SK-N-SH (cell line): ENCODE data around the gene FSD1. TPM values are rescaled to one million over a fixed set of nuclear protein-coding genes. Genes with fewer than 3 reads are reported as not detected.

Experiments
- CTCF ChIA-PET: fragments of 300-600, 350-600 bp; formaldehyde crosslinking; extraction: SDS; loops from one replicate; lab custom pipeline; 2021; lab: Yijun Ruan, JAX
- POLR2A ChIA-PET: fragments of 350-600 bp; sonication (Branson Sonifier 250); formaldehyde crosslinking; extraction: SDS; loops from one replicate; lab custom pipeline; 2020; ENCODE audit warnings: antibody characterized with exemption, inconsistent platforms; lab: Yijun Ruan, JAX
- DNase-seq: peaks from one replicate; pipeline ENCODE4 v3.0.0; 2012
- H2AFZ ChIP-seq: fragments of 200-600 bp; sonication (generic); 2 replicates; pipeline ENCODE4 v1.8.1; 2016; ENCODE audit warnings: antibody characterized with exemption, mild to moderate bottlenecking, low read depth
- H3F3A ChIP-seq: fragments of 200-600 bp; sonication (generic); replicated peaks from 2 replicates; pipeline ENCODE3; 2016; ENCODE audit warnings: antibody characterized with exemption, mild to moderate bottlenecking; ENCODE audit not compliant: insufficient read depth
- H3K27ac ChIP-seq, 2 experiments: fragments of 200-500 bp in 1 of 2; fragments of 200-600 bp in 1 of 2; sonication (Bioruptor generic) in 1 of 2; sonication (generic), shearing (Covaris generic) in 1 of 2; 2 replicates each; pipeline versions ENCODE4 v1.5.1 to v1.6.1; 2014 to 2016; ENCODE audit warnings: low read depth in 2 of 2, inconsistent platforms in 1 of 2, low read length in 1 of 2, mild to moderate bottlenecking in 1 of 2, mixed read lengths in 1 of 2
- H3K27me3 ChIP-seq: fragments of 200-600 bp; sonication (generic), shearing (Covaris generic); 2 replicates; pipeline ENCODE4 v1.6.1; 2016; ENCODE audit warnings: mixed run types; ENCODE audit not compliant: insufficient read depth
- H3K36me3 ChIP-seq, 2 experiments: fragments of 200-500 bp in 1 of 2; fragments of 200-600 bp in 1 of 2; sonication (Bioruptor generic) in 1 of 2; sonication (generic) in 1 of 2; replicated peaks in 1 of 2; 2 replicates each; pipeline versions ENCODE3 to v1.5.1; 2014 to 2016; ENCODE audit warnings: low read length in 1 of 2, mild to moderate bottlenecking in 1 of 2; ENCODE audit not compliant: insufficient read depth in 2 of 2, control insufficient read depth in 1 of 2
- H3K4me1 ChIP-seq, 2 experiments: fragments of 200-500 bp in 1 of 2; fragments of 200-600 bp in 1 of 2; sonication (Bioruptor generic) in 1 of 2; sonication (generic), shearing (Covaris generic) in 1 of 2; 2 replicates each; pipeline versions ENCODE4 v1.5.1 to v1.6.1; 2014 to 2016; ENCODE audit warnings: low read depth in 1 of 2, low read length in 1 of 2, mixed run types in 1 of 2; ENCODE audit not compliant: insufficient read depth in 2 of 2, control insufficient read depth in 1 of 2
- H3K4me2 ChIP-seq: fragments of 200-600 bp; sonication (generic), shearing (Covaris generic); 2 replicates; pipeline ENCODE4 v1.6.1; 2017; ENCODE audit warnings: mixed run types
- H3K4me3 ChIP-seq, 2 experiments: fragments of 200-500 bp in 1 of 2; fragments of 200-600 bp in 1 of 2; sonication (Bioruptor generic) in 1 of 2; sonication (generic), shearing (Covaris generic) in 1 of 2; 2 replicates each; pipeline versions ENCODE4 v1.5.1 to v1.8.1; 2014 to 2016; ENCODE audit warnings: low read depth in 2 of 2, inconsistent platforms in 1 of 2, low read length in 1 of 2, mild to moderate bottlenecking in 1 of 2, mixed read lengths in 1 of 2, moderate library complexity in 1 of 2
- H3K79me2 ChIP-seq: fragments of 200-600 bp; sonication (generic); 2 replicates; pipeline ENCODE4 v1.8.1; 2017; ENCODE audit warnings: mild to moderate bottlenecking; ENCODE audit not compliant: insufficient read depth
- H3K9ac ChIP-seq: fragments of 200-600 bp; sonication (generic); 2 replicates; pipeline ENCODE4 v1.6.1; 2017; ENCODE audit warnings: mixed run types
- H3K9me2 ChIP-seq: fragments of 200-600 bp; sonication (generic); 2 replicates; pipeline ENCODE4 v1.6.1; 2017; ENCODE audit warnings: mixed run types
- H3K9me3 ChIP-seq: fragments of 200-600 bp; sonication (generic); 2 replicates; pipeline ENCODE4 v1.6.1; 2017; ENCODE audit warnings: mixed run types, mild to moderate bottlenecking, moderate library complexity
- H4K20me1 ChIP-seq: fragments of 200-600 bp; sonication (generic); 2 replicates; pipeline ENCODE4 v1.6.1; 2017; ENCODE audit warnings: mild to moderate bottlenecking, mixed run types; ENCODE audit not compliant: insufficient read depth
- EZH2phosphoT487 ChIP-seq: fragments of 200-600 bp; sonication (generic); IDR thresholded peaks from 2 replicates; pipeline ENCODE4 v1.6.1; 2017; ENCODE audit warnings: low read depth, mixed run types, mild to moderate bottlenecking, antibody characterized with exemption, moderate library complexity, borderline replicate concordance
- MEF2A ChIP-seq: IDR thresholded peaks from 2 replicates; pipeline ENCODE4 v1.4.0; 2012; ENCODE audit warnings: low read depth, borderline replicate concordance
- MXI1 ChIP-seq: IDR thresholded peaks from 2 replicates; pipeline ENCODE4 v1.6.1; 2012; ENCODE audit warnings: mild to moderate bottlenecking, low read depth, low read length, improper control_type of control experiment
- RAD21 ChIP-seq: IDR thresholded peaks from 2 replicates; pipeline ENCODE4 v1.6.1; 2012; ENCODE audit warnings: mild to moderate bottlenecking, low read length
- RFX5 ChIP-seq: IDR thresholded peaks from 2 replicates; pipeline ENCODE4 v1.6.1; 2012; ENCODE audit warnings: mild to moderate bottlenecking, improper control_type of control experiment, low read length
- SIN3A ChIP-seq: IDR thresholded peaks from 2 replicates; pipeline ENCODE4 v1.6.1; 2012; ENCODE audit warnings: low read depth, mild to moderate bottlenecking, low read length, moderate library complexity, borderline replicate concordance
- SMC3 ChIP-seq: IDR thresholded peaks from 2 replicates; pipeline ENCODE4 v1.6.1; 2012; ENCODE audit warnings: low read depth, low read length, improper control_type of control experiment
- TAF1 ChIP-seq: IDR thresholded peaks from 2 replicates; pipeline ENCODE4 v1.6.1; 2012; ENCODE audit warnings: low read depth, mild to moderate bottlenecking, low read length, moderate library complexity, borderline replicate concordance
- TEAD4 ChIP-seq: IDR thresholded peaks from 2 replicates; pipeline ENCODE4 v1.4.0; 2012; ENCODE audit warnings: mild to moderate bottlenecking, borderline replicate concordance; ENCODE audit not compliant: insufficient read depth
- YY1 ChIP-seq: IDR thresholded peaks from 2 replicates; pipeline ENCODE4 v1.4.0; 2012; ENCODE audit warnings: low read depth, mild to moderate bottlenecking
- WGBS: methylation state at CpG from one replicate; pipeline ENCODE4 v1.1.6; 2017; ENCODE audit warnings: low lambda C conversion rate; 5-methylcytosine and 5-hydroxymethylcytosine counted together
- polyA plus RNA-seq, 3 experiments: library from polyadenylated mRNA; depleted of rRNA; stranded (reverse); fragments of >200 nt; gene quantifications; 2 replicates each; pipeline ENCODE4 v1.2.3, GENCODE V29; 2012
- TF ChIP-seq, protein P1 (sequence below): IDR thresholded peaks from 2 replicates; pipeline ENCODE4 v1.6.1; 2012; ENCODE audit warnings: mild to moderate bottlenecking, low read depth, low read length, moderate library complexity
- TF ChIP-seq, protein P2 (sequence below): IDR thresholded peaks from 2 replicates; pipeline ENCODE4 v1.4.0; 2012; ENCODE audit warnings: low read depth, borderline replicate concordance
- TF ChIP-seq, protein P3 (sequence below): IDR thresholded peaks from 2 replicates; pipeline ENCODE4; 2012
- TF ChIP-seq, protein P4 (sequence below): fragments of 150-350 bp; IDR thresholded peaks from 2 replicates; pipeline ENCODE4 v1.6.1; 2016; ENCODE audit warnings: mild to moderate bottlenecking, low read depth, low read length
- TF ChIP-seq, protein P5 (sequence below): IDR thresholded peaks from 2 replicates; pipeline ENCODE4 v1.4.0; 2012; ENCODE audit warnings: low read depth

Gene FSD1
- polyA plus RNA-seq, 1 of the 3 experiments (the other 2 are of a cell fraction), result 49.0 TPM

DNA sequence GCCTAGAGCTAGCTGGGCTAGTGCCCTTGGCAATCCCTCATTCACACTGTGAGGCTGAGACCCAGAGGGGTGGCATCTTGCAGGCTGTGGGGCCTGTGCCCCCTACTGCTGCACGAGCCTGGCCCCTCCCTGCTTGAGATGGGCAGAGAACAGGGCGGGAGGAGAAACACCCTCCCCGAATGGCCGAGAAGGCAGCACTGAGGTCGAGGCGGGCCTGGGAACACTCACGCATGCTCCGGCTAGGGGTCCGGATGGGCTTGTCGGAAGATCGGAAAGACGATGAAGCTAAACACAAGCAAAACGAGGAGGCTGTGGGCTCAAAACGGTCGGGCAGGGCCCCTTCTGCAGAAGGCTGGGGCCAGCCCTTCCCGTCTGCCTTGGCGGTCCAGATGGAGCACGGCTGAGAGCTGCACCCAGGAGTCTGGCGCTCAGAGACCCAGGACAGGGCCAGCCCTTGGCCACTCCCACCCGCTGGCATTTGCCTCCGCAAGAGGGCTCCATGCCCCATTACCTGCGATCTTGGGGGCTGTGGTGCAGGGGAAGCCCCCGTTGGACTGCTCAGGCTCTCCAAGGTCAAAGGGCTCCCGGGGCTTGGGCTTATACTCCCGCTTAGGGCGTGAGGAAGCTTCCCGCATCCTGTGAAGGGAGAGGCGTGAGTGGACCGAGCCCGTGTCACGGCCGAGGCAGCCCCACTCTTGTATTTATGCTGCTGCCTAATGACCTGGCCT, 57.9 kb downstream of the FSD1 start:
- Histone ChIP-seq H3K36me3 (peaks cover 0 to 61% of the 10 kb centered on the region in 2 experiments), H3K27ac (no peak overlapping the region; a peak in 1 of 4 replicates)
- TF ChIP-seq EZH2phosphoT487 (no peak), TEAD4 (no peak), TAF1 (no peak), SIN3A (no peak), RFX5 (no peak), MXI1 (no peak), YY1 (no peak), RAD21 (no peak), SMC3 (no peak), MEF2A (no peak)
- TF ChIP-seq, protein P1, sequence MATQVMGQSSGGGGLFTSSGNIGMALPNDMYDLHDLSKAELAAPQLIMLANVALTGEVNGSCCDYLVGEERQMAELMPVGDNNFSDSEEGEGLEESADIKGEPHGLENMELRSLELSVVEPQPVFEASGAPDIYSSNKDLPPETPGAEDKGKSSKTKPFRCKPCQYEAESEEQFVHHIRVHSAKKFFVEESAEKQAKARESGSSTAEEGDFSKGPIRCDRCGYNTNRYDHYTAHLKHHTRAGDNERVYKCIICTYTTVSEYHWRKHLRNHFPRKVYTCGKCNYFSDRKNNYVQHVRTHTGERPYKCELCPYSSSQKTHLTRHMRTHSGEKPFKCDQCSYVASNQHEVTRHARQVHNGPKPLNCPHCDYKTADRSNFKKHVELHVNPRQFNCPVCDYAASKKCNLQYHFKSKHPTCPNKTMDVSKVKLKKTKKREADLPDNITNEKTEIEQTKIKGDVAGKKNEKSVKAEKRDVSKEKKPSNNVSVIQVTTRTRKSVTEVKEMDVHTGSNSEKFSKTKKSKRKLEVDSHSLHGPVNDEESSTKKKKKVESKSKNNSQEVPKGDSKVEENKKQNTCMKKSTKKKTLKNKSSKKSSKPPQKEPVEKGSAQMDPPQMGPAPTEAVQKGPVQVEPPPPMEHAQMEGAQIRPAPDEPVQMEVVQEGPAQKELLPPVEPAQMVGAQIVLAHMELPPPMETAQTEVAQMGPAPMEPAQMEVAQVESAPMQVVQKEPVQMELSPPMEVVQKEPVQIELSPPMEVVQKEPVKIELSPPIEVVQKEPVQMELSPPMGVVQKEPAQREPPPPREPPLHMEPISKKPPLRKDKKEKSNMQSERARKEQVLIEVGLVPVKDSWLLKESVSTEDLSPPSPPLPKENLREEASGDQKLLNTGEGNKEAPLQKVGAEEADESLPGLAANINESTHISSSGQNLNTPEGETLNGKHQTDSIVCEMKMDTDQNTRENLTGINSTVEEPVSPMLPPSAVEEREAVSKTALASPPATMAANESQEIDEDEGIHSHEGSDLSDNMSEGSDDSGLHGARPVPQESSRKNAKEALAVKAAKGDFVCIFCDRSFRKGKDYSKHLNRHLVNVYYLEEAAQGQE, result no peak
- TF ChIP-seq, protein P2, sequence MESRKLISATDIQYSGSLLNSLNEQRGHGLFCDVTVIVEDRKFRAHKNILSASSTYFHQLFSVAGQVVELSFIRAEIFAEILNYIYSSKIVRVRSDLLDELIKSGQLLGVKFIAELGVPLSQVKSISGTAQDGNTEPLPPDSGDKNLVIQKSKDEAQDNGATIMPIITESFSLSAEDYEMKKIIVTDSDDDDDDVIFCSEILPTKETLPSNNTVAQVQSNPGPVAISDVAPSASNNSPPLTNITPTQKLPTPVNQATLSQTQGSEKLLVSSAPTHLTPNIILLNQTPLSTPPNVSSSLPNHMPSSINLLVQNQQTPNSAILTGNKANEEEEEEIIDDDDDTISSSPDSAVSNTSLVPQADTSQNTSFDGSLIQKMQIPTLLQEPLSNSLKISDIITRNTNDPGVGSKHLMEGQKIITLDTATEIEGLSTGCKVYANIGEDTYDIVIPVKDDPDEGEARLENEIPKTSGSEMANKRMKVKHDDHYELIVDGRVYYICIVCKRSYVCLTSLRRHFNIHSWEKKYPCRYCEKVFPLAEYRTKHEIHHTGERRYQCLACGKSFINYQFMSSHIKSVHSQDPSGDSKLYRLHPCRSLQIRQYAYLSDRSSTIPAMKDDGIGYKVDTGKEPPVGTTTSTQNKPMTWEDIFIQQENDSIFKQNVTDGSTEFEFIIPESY, result no peak
- TF ChIP-seq, protein P3, sequence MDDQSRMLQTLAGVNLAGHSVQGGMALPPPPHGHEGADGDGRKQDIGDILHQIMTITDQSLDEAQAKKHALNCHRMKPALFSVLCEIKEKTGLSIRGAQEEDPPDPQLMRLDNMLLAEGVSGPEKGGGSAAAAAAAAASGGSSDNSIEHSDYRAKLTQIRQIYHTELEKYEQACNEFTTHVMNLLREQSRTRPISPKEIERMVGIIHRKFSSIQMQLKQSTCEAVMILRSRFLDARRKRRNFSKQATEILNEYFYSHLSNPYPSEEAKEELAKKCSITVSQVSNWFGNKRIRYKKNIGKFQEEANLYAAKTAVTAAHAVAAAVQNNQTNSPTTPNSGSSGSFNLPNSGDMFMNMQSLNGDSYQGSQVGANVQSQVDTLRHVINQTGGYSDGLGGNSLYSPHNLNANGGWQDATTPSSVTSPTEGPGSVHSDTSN, result no peak
- TF ChIP-seq, protein P4, sequence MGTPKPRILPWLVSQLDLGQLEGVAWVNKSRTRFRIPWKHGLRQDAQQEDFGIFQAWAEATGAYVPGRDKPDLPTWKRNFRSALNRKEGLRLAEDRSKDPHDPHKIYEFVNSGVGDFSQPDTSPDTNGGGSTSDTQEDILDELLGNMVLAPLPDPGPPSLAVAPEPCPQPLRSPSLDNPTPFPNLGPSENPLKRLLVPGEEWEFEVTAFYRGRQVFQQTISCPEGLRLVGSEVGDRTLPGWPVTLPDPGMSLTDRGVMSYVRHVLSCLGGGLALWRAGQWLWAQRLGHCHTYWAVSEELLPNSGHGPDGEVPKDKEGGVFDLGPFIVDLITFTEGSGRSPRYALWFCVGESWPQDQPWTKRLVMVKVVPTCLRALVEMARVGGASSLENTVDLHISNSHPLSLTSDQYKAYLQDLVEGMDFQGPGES, result no peak
- TF ChIP-seq, protein P5, sequence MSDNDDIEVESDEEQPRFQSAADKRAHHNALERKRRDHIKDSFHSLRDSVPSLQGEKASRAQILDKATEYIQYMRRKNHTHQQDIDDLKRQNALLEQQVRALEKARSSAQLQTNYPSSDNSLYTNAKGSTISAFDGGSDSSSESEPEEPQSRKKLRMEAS, result no peak
- TF ChIP-seq, all 33 proteins: peak for 0
- H4K20me1 ChIP-seq, result no peaks in the 10 kb centered on the region
- H3F3A ChIP-seq, result peaks cover 3% of the 10 kb centered on the region
- 96% methylated on average over 27 of the region's 32 CpGs for WGBS
- no peak overlapping the region for H3K9ac ChIP-seq
- no peak overlapping the region for H2AFZ ChIP-seq
- peaks cover under 1% of the 10 kb centered on the region; the same call in 1 of the 2 replicates for H3K79me2 ChIP-seq
- H3K4me1 ChIP-seq, result no peaks in the 10 kb centered on the region
- no peaks in the 10 kb centered on the region for H3K9me3 ChIP-seq
- no peaks in the 10 kb centered on the region for H3K27me3 ChIP-seq
- ChIA-PET CTCF (interaction anchor here (0.6 to 8.5 kb wide), 9 partner anchors 9 to 95 kb away, joined by 3 to 84 read pairs (median 5); partner anchors contain the start of gene MPND), POLR2A (interaction anchor here (1.6 kb wide), 1 partner anchor 10 kb away, joined by 5 read pairs; no protein-coding TSS in a partner anchor)
- H3K9me2 ChIP-seq, result no peaks in the 10 kb centered on the region
- no peak overlapping the region for H3K4me2 ChIP-seq
- no peak overlapping the region for H3K4me3 ChIP-seq
- no peak for DNase-seq
